VCaP (cell line): ENCODE results near the gene LTBR.

Experiments used
- H3K27ac ChIP-seq: fragments of 450-650 bp; 2 replicates; pipeline ENCODE4 v1.5.1; 2017
- CTCF ChIP-seq: fragments of 450-650 bp; conservative IDR thresholded peaks from 2 replicates; pipeline ENCODE4 v1.5.1; 2017; ENCODE audit warnings: mild to moderate bottlenecking, moderate library complexity

Gene LTBR

GRCh38 chr12:6418796-6419195 lies 34.8 kb downstream of the LTBR start:
- no peak for TF ChIP-seq CTCF
- H3K27ac ChIP-seq, result no peak overlapping the region

- no peak overlapping the region for H3K27ac ChIP-seq
Observed at GRCh38 chr12:6420364-6420763, 36.4 kb downstream of the LTBR start.

GRCh38 chr12:6423267-6424007 lies 39.5 kb downstream of the LTBR start:
- H3K27ac ChIP-seq, result peak overlapping the region; percentile 42; the same call in 1 of the 2 replicates
- peak; percentile 96 for TF ChIP-seq CTCF

More at GRCh38 chr12:6420364-6420763, 36.4 kb downstream of the LTBR start:
- TF ChIP-seq CTCF, result no peak

- H3K27ac ChIP-seq, result peak overlapping the region; percentile 42; the same call in 1 of the 2 replicates
Observed at GRCh38 chr12:6424008-6424347, 40.0 kb downstream of the LTBR start.

GRCh38 chr12:6424866-6425265 lies 40.9 kb downstream of the LTBR start:
- H3K27ac ChIP-seq, result no peak overlapping the region
- TF ChIP-seq CTCF, result no peak

More at GRCh38 chr12:6424008-6424347, 40.0 kb downstream of the LTBR start:
- no peak for TF ChIP-seq CTCF

- TF ChIP-seq CTCF, result no peak
- H3K27ac ChIP-seq, result no peak overlapping the region
Observed at GRCh38 chr12:6425590-6426531, 41.9 kb downstream of the LTBR start.
